GM21360 (cell line): ENCODE measurements around the gene MPND.

Experiments
- ATAC-seq: cut with Tn5 transposase; IDR thresholded peaks from one replicate; pipeline ENCODE4 v1.9.1; 2021; ENCODE audit warnings: mild to moderate bottlenecking, moderate library complexity; ENCODE audit not compliant: unreplicated experiment

Gene MPND

DNA sequence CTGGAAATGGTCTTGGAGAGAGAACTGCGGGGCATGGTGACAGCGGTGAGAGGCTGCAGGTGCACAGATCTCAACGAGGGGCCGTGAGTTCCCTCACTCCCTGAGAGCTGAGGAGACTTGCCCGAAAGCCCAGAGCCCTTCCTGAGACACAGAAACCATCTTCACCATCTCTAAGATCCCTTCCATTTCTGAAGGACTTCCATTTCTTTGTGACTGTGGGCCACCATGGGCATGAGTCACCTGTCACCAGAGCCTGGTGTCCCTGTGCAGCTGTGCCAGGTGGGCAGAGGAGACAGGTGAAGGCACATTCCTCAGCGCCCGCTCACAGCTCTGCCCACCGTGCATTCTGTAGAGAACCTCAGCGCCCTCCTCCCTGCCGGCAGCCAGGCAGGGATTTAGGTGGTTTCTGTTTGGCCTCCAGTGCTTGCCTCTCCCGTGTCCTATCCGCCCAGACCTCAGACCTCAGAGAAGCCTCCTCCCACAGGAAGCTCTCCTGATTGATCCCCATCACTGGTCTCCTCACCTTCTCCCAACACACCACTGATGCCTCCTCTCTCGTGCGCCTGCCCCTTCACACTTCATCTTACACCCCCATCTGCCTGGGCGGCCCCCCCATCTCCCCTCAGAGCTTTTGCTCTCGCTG is 32.8 kb downstream of the MPND start:
- ATAC-seq = no peak

DNA sequence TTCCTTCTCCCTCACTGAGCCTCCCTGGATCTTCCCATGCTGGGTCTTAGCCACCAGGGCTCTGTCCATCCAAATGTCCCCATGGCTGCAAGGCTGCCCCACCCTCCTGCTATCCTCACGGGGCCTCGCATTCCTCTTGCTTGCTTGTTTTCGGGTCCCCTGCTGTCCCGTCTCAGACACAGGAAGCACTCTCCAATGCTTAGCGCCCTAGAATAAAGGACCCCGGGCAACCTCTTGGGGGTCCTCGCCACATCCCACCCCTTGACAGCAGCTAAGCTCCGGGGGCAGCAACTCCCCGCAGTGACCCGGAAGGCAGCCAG is 33.3 kb downstream of the MPND start:
- ATAC-seq = no peak

DNA sequence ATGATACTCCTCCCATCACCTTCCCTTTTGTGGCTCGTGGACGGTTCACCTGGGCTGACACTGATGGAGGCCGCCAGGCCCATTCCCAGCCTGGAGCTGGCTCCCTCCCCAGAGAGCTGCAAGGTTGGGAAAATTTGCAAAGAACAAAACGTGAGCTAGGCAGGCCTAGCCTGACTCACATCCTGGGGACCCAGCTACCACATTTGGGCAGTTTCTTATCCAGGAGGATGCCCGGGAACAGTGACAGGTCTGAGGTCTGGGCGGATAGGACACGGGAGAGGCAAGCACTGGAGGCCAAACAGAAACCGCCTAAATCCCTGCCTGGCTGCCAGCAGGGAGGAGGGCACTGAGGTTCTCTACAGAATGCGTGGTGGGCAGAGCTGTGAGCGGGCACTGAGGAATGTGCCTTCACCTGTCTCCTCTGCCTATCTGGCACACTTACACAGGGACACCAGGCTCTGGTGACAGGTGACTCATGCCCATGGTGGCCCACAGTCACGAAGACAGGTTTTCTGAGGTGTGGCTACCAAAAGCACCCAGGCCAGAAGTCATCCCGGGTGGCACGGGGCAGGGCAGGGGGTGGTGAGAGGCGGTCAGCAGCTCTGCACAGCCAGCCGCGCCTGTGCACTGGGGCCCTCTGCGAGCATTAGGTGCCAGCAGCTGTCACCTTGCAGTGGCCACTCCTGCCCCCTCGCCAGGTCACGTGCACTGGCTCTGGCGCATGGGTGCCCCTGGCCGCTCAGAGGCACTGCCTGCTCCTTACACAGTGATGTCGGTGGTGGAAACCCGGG is 33.8 kb downstream of the MPND start:
- ATAC-seq = no peak

DNA sequence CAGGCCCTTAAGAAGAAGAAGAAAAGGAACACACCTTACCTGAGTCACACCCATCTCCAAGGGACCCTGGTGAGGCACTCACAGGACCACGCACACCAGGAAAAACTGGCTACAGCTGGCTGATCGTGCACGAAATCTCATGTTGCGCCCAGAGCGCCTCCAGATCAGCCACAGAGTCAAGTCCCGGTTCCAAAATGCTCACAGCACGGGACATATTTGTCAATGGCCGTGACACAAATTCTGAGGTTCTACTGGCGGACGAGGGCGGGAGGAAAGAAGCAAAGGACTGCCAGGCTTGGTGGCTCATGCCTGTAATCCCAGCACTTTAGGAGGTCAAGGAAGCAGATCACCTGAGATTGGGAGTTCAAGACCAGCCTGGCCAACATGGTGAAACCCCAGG is 35.5 kb downstream of the MPND start:
- ATAC-seq = no peak

DNA sequence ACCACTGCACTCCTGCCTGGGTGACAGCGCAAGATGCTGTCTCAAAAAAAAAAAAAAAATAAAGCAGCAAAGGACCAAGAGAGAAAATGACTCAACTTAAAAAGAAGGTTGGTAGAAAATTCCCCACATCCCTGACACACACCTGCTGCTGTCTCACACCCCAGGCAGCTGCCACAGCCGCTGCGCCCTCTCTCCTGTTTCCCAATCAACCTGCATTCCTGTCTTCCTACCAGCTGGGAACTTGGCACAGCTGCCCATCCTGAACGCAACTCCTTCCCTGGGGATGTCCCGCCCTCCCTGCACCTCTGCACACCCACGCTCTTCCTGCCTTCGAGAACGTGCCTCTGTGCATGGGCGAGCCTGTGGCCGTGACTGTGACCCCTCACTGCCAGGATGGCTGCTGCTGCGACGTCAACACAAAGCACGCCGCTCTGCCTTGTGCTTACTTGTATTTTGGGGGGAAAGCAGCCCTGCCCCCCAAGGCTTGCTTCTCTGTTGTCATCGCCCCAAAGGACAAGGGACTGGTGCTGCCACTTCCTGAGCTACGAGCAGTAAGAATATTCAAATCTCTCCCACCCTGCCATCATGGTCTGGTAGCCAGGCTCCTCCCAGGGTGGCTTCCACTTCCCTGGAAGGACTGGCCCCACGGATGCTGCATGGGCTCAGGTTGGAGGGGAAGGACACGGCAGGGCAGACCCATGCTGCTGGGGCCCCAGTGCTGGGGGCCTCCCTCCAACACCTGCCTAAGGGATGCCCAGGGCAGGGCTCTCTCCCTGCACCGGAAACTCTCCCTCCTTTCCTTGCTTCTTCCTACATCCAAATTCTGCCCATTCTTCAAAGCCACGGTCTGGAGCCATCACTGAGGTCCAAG is 36.3 kb downstream of the MPND start:
- ATAC-seq = peak; percentile 36

DNA sequence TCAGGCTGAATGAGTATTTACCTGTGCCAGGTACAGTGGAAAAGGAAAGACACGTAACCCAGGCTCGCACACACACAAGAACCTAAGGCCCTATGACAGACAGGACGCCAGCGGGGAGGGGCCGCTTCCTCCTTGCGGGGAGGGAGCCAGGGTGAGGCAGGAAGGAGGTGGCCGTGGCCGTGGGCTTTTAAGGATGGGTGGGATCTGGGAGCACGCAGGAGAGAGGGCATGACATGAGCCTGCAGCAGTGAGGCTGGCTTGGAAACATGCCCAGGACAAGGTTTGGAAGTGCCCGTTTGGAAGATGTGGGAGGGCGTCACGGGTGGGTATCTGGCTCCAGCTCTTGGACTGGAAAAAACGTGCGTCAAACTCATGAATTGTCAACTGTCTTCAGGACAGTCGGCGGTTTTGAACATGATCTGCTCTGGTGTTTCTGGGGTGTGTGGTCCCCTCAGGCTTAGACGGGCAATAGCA is 36.9 kb downstream of the MPND start:
- ATAC-seq = no peak

DNA sequence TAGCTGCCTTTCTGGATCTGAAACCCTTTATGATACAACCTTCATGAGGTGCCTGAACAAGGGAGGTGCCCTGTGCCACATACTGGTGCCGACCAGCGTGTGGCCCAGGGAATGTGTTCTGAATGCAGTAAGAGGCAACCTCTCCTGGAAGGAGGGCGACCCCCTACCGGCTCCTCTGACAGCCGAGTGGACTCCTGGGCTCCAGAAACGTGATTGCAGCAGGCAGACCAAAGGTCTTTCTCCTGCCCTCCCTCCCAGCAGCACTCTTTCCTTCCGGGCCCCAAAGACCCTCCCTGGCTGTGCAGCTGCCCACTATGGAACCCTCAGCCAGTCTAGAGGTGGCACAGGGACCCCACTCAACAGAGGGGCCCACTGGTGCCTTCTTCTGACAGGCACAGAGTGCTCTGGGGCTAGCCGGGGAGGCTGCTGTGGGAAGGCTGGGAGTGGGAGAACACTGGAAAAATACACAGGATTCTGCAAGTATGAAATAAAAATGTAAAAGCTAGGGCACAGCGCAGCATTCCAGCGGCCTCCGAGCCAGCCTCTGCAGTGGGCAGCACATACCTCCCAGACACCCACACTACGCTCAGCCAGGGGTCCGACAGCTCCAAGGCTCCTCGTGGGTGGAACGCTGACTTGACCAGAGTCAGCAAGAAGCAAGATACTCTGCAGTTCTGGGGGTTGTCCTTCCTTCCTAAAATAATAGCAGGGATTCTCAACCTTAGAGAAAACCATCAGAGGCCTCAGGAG is 42.1 kb downstream of the MPND start:
- ATAC-seq = no peak

DNA sequence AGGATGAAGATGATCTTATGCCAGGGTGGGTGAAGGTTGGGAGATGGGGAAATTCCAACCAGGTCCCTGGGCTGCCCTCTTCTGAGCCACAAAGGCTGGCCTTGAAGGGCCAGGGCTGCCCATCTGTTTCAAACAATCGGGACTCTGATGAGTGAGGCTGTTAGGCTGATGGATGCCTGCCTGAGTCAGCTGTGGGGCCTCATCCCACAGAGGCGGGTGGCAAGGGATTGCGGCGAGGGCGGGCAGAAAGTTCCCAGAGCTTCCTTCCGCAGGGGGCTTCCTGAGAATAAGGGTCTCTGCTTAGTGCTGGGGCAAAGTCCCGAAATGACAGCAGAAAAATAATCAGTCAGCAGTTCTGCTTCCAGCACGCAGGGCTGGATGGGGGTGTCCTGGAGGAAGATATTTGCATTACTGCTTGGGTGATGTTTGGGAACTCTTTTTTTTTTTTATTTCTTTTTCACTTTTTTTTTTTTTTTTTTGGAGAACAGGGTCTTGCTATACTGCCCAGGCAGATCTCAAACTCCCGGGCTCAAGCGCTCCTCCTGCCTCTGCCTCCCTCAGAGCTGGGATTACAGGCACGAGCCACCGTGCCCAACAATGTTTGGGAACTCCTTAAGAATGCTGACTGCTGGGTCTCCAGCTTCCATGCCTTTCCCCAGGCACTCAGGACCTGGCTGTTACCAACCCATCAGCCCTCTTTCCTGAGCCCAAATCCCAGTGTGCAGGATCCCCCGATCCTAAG is 42.9 kb downstream of the MPND start:
- ATAC-seq = no peak

DNA sequence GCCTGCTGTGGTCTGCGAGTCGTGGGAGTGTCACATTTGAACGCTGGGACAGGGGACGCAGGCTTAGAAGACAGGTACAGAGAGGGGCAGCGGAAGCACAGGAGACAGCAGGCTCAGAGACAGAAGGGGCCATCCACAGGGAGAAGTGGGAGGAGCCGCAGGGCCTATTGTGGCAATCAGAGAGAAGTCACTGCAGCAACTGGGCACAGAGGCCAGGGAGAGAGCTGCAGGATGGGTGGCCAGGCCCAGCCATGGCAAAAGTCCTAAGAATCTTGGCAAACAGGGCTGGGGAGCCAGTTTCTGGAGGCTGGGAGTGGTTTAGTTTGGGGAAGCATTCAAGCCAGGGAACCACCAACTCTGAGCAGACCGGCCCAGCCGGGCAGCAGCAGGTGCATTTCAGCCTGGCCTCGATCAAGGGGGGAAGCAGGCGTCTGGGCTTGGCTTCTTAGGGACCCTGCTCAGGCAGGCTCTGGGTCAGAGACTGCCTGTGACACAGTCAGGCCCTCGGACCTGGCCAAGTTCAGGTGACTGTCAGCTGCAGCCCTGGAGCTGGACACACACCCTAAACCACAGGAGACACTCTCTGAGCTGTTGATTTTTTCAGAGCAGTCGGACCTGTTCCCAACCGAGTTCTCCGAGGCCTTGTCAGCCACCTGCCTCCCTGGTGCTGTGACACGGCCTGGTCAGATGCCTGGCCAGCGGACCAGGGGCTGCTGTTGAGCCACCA is 45.1 kb downstream of the MPND start:
- ATAC-seq = no peak

DNA sequence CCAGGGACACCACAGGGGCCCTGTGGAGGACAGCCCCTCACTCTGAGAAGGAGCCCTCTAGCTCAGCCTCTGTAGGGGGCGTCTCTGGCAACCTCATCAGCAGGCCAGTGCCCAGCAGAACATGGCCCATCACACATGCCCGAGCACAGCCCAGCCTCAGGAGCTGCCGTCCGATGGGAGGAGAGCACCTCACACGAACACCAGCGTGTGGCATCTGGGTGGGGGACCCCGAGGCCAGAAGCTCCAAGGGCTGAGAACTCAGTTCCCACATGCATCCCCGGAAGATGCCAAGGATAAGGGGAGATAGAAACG is 45.7 kb downstream of the MPND start:
- ATAC-seq = no peak

DNA sequence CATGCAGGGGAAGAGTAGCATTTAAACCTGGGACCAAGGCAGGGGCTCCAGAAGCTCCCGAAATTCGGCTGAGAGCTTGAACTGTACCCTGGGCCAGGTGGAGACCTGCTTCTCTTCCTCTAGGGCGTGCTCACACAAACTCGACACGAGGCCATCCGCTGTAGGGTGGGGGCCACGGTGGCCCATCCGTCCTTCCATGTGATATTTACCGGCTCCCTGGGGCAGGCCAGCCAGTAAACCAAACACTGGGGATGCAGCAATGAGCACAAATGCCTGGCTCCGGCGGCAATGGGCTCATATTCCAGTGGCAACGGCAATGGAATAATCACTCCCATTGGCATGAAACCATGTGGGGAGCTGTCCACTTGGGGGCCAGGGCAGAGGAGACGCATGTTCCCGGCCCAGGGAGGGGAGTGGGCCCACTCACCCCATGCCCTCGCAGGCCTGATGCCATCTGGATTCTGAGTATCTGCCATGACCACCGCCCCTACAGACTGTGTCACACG is 46.2 kb downstream of the MPND start:
- ATAC-seq = no peak

DNA sequence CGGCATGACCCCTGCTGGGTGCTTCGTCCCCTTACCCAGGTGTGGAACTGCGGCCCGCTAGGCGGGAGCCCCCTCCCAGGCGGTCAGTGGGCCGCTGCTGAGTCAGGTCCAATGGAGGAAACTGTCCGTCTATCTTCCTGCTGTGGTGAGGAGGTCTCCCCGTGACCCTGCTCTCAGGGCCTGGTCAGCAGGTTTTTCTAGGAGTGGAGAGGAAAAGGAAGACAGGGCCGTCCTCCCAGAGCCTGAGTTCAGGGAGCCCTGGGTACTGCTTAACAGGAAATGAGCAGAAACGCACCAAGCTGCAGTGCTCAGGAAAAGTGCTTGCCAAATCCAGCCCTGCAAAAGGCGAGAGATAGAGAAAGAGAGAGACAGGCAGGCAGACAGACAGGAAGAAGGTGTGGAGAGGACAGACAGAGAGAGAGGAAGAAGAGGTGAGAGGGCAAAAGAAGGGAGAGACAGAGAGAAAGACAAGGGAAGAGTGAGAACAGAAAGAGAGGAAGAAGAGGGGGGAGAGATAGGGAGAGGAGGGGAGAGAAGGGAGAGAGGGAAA is 46.7 kb downstream of the MPND start:
- no peak for ATAC-seq

DNA sequence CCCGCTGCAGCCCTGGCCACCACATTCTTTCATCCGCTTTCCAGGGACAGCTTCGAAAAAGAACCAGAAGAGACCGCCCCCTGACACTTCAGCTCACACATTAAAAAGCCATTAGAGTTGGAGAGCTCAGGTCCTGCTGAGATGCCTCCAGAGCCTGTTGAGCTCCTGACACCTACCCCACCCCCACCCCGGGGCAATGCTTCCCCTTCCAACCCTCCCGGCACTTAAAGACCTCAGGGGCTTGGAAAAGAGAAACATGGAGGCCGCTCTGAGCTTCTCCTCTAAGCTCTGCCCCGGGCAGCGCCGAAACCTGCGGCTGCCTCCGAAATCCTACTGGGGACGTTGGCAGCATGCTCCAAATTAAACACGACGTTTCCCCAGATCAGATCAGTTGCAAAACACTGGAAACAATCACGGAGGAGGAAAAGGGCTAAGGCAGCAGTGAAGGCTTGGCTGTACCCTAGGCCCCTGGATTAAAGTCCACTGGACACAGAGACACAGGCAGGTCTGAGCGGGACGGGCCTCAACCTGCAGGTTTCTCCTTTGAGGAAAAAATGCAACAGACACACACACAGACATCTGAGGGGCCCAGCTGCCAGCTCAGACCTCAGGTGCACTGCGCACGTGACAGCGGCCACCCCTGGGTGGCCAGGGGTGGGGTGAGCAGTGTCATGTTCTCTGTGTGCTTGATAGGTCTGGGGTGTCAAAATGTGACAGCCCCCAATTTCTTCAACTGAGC is 47.4 kb downstream of the MPND start:
- no peak for ATAC-seq

DNA sequence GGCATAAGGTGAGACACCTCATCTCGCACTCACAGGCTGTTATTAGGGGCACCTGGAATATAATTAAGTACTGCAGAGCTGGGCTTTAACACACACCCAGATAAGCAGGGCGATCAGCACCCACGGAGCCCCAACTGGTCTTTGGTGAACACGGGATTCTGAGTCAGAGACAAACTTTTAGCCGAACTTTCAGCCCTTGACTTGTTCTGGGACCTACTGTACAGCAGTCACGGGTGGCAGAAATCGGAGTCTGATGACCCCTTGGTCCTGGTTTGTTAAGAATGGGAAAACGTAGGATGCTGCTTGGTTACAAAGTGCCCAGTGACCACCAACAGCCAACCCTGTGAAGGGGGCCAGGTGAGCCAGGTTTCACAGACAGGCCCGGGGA is 47.9 kb downstream of the MPND start:
- ATAC-seq = no peak

DNA sequence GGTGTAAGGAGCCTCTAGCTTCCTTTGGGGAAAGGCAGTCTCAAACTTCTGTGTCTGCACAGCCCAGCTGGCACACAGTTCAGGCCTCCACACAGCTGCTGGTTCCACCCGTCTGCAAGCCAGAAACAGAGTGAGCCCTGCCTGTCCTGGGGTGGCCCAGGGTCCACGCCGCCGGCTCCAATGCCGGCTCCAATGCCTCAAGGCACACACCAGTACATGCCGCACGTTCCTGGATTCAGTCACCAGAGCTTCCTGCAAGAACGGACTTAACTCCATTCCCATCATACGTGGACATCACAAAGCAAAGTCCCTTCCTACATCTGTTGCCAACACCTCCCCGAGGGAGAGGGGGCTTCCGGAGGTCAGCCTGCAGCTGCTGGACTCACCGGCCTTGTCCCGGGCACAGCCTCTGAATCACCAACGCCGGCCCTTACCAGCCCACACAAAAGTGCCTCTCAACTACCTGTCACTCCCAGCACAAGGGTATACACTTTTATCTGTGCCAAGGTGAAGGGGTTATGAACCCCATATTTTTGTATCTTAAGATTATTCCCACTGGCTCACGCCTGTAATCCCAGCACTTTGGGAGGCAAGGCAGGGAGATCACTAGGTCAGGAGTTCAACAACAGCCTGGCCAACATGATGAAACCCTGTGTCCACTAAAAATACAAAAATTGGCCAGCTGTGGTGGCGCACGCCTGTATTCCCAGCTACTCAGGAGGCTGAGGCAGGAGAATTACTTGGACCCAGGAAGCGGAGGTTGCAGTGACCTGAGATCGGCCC is 48.5 kb downstream of the MPND start:
- ATAC-seq = no peak

DNA sequence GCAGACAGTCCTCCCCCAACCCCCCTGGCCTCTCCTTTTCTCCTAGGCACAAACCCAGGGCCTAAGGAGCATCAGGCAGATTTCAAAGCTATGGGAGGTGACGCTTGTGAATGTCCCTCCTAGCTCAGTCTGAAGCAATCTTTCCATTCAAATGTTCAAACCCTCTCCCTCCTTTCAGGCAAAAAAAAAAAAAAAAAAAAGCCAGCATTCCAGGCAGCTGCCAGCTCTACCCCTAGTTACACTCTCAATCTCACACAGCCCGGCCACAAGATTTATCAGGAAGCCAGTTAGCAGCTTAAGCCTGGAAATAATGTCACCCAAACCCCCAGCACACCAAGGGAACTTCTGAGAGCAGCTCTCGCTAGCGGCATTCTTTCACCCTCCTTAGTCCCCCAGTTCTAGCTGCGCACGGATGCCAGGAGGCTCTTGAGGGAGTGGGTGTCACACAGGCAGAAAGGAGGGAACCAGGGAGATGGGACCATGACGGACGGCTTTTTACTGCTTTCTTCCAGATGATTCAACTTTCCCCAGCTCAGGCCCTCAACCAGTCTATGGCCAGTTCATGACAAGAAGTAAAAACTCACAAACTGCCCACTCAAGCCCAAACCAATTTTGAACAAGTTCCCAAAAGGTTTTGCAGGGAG is 50.7 kb downstream of the MPND start:
- ATAC-seq = no peak

DNA sequence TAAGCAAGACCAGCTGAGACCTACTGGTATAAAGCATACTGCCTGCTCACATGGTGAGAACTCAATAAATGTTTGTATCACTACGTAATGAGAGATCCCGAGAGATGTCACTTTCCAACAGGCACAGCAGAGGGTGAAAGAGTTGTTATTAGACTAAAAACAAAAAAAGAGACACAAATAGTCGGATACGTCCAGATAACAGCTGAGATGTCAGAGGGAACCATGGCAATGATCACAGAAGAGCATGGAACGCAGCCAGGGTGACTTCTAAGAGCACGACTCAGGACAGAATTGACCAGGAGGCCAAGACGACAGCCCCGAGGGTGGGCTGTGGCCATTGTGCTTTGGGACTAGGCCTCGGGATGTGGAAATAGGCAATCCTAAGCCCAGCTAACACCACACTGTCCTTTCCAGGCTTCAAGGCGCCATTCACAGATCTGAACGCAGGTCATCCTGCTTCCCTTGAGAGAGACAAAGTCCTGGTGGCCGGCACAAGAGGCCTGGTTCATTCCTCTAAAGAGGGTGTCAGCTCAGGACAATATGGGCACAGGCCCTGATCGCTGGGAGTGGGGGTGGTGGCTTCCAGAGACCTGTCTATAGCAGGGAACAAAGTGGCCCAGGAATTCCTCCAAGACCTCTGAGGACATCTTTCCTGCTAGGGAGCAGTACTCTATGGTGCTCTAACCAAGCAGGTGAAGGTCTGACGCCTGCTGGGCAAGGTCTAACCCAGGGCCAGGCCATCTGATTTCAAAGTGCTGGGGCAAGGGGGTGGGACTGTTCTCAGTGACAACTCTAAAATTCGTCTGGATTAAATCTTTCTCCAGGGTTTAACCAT is 53.8 kb downstream of the MPND start:
- ATAC-seq = no peak
